HCT116 (cell line): ENCODE data around the gene MESD. TPM values are rescaled to one million over a fixed set of nuclear protein-coding genes. Genes with fewer than 3 reads are reported as not detected.

Experiments
- ATAC-seq: fragments of 200-7000 bp; cut with Tn5 transposase; 2 replicates; pipeline ENCODE4 v1.9.1; 2020; ENCODE audit warnings: mild to moderate bottlenecking, moderate library complexity
- BruUV-seq: library from RNA; stranded (reverse); fragments of 400-500 nt; replicated peaks from 2 replicates; lab custom pipeline; 2021; lab: Mats Ljungman, UMichigan
- CTCF ChIA-PET: fragments of 300-600 bp; sonication (Branson Sonifier 250); formaldehyde crosslinking; loops from one replicate; lab custom pipeline; 2021; ENCODE audit warnings: antibody characterized with exemption; lab: Charles Lee
- POLR2A ChIA-PET: fragments of 300-600, 350-600 bp; sonication (Branson Sonifier 250); formaldehyde crosslinking; loops from one replicate; lab custom pipeline; 2021; ENCODE audit warnings: antibody characterized with exemption; lab: Charles Lee
- RAD21 ChIA-PET, 2 experiments: fragments of 300-600 bp; sonication (Branson Sonifier 250); formaldehyde crosslinking; loops; one replicate each; lab custom pipeline; 2023; ENCODE audit warnings: low total read pairs in 2 of 2; ENCODE audit not compliant: uncharacterized antibody in 2 of 2, unreplicated experiment in 2 of 2, low non-redundant PET in 1 of 2; lab: Charles Lee
- DNase-seq: peaks from one replicate; pipeline ENCODE4 v3.0.0-alpha.2; 2010; ENCODE audit warnings: low read depth, low spot score
- H2AFZ ChIP-seq: fragments of 200-600 bp; shearing (Covaris generic), sonication (generic); 2 replicates; pipeline ENCODE4 v1.6.1; 2017; ENCODE audit warnings: low read depth, mixed run types, mixed read lengths, antibody characterized with exemption, low read length; ENCODE audit not compliant: poor library complexity, severe bottlenecking
- H3K27ac ChIP-seq: 2 replicates; pipeline ENCODE4 v1.5.1; 2012; ENCODE audit warnings: low read depth, low read length
- H3K27me3 ChIP-seq: fragments of 200-600 bp; sonication (generic); 2 replicates; pipeline ENCODE4 v1.6.1; 2016; ENCODE audit warnings: mixed run types, low read length, mixed read lengths; ENCODE audit not compliant: insufficient read depth
- H3K36me3 ChIP-seq, 2 experiments: fragments of 200-500 bp in 1 of 2; fragments of 200-600 bp in 1 of 2; sonication (Bioruptor generic) in 1 of 2; sonication (generic) in 1 of 2; 2 replicates each; pipeline versions ENCODE4 v1.5.1 to v1.6.1; 2014 to 2016; ENCODE audit warnings: low read length in 2 of 2, inconsistent platforms in 1 of 2, mixed read lengths in 1 of 2, mixed run types in 1 of 2; ENCODE audit not compliant: insufficient read depth in 2 of 2, control insufficient read depth in 1 of 2
- H3K4me1 ChIP-seq, 2 experiments: fragments of 200-600 bp in 1 of 2; sonication (generic) in 1 of 2; 2 replicates each; pipeline versions ENCODE4 v1.5.1 to v1.6.1; 2012 to 2017; ENCODE audit warnings: low read length in 2 of 2, inconsistent platforms in 1 of 2, mild to moderate bottlenecking in 1 of 2, mixed read lengths in 1 of 2, mixed run types in 1 of 2, moderate library complexity in 1 of 2; ENCODE audit not compliant: insufficient read depth in 2 of 2, control insufficient read depth in 1 of 2
- H3K4me2 ChIP-seq: fragments of 200-600 bp; sonication (generic); 2 replicates; pipeline ENCODE4 v1.6.1; 2017; ENCODE audit warnings: mixed run types, low read length, mixed read lengths
- H3K4me3 ChIP-seq, 2 experiments: fragments of 200-600 bp in 1 of 2; sonication (generic) in 1 of 2; replicated peaks in 1 of 2; 2 replicates each; pipeline ENCODE4 v1.5.1; 2011 to 2016; ENCODE audit warnings: low read length in 2 of 2, control low read depth in 1 of 2, low read depth in 1 of 2, mild to moderate bottlenecking in 1 of 2, mixed read lengths in 1 of 2, mixed run types in 1 of 2
- H3K79me2 ChIP-seq: fragments of 200-600 bp; sonication (generic); 2 replicates; pipeline ENCODE4 v1.6.1; 2017; ENCODE audit warnings: mild to moderate bottlenecking, mixed run types, low read length, moderate library complexity, mixed read lengths; ENCODE audit not compliant: insufficient read depth
- H3K9ac ChIP-seq: fragments of 200-600 bp; sonication (generic); 2 replicates; pipeline ENCODE4 v1.6.1; 2016; ENCODE audit warnings: low read length, mixed read lengths
- H3K9me2 ChIP-seq: fragments of 200-600 bp; sonication (generic), shearing (Covaris generic); 2 replicates; pipeline ENCODE4 v1.6.1; 2017; ENCODE audit warnings: mixed run types, mild to moderate bottlenecking, moderate library complexity; ENCODE audit not compliant: insufficient read depth
- H3K9me3 ChIP-seq, 2 experiments: fragments of 200-500 bp in 1 of 2; fragments of 200-600 bp in 1 of 2; sonication (Bioruptor generic) in 1 of 2; sonication (generic) in 1 of 2; 2 replicates each; pipeline ENCODE4 v1.6.1; 2014 to 2017; ENCODE audit warnings: low read length in 2 of 2, mixed read lengths in 2 of 2, inconsistent platforms in 1 of 2, low read depth in 1 of 2, mild to moderate bottlenecking in 1 of 2, mixed run types in 1 of 2, moderate library complexity in 1 of 2; ENCODE audit not compliant: control insufficient read depth in 1 of 2, insufficient read depth in 1 of 2
- H4K20me1 ChIP-seq: fragments of 200-600 bp; sonication (generic), shearing (Covaris generic); 2 replicates; pipeline ENCODE4 v1.6.1; 2017; ENCODE audit warnings: mixed run types, mild to moderate bottlenecking, moderate library complexity; ENCODE audit not compliant: insufficient read depth
- CBX3 ChIP-seq: IDR thresholded peaks from 2 replicates; pipeline ENCODE4 v1.6.1; 2012; ENCODE audit warnings: low read depth
- CEBPB ChIP-seq: IDR thresholded peaks from 2 replicates; pipeline ENCODE4 v1.6.1; 2012; ENCODE audit warnings: low read depth
- EGR1 ChIP-seq: IDR thresholded peaks from 2 replicates; pipeline ENCODE4 v1.6.1; 2012; ENCODE audit warnings: low read depth
- ELF1 ChIP-seq: IDR thresholded peaks from 2 replicates; pipeline ENCODE4 v1.6.1; 2012; ENCODE audit warnings: low read depth, borderline replicate concordance
- EZH2 ChIP-seq: fragments of 200-600 bp; sonication (generic); IDR thresholded peaks from 2 replicates; pipeline ENCODE4 v1.6.1; 2017; ENCODE audit warnings: antibody characterized with exemption, mixed run types
- FOSL1 ChIP-seq: IDR thresholded peaks from 2 replicates; pipeline ENCODE4 v1.6.1; 2012; ENCODE audit warnings: low read depth
- JUND ChIP-seq: IDR thresholded peaks from 2 replicates; pipeline ENCODE4 v1.6.1; 2012
- POLR2A ChIP-seq: IDR thresholded peaks from 2 replicates; pipeline ENCODE4 v1.7.0; 2011; ENCODE audit warnings: borderline replicate concordance; ENCODE audit not compliant: insufficient read depth, insufficient read length; ENCODE audit errors: extremely low read depth
- POLR2AphosphoS5 ChIP-seq: IDR thresholded peaks from 2 replicates; pipeline ENCODE4 v1.6.1; 2011; ENCODE audit warnings: mild to moderate bottlenecking, low read depth, low read length, moderate library complexity
- RAD21 ChIP-seq: IDR thresholded peaks from 2 replicates; pipeline ENCODE4 v1.6.1; 2012; ENCODE audit warnings: low read depth, mild to moderate bottlenecking
- SP1 ChIP-seq: IDR thresholded peaks from 2 replicates; pipeline ENCODE4 v1.6.1; 2012; ENCODE audit warnings: low read depth
- YY1 ChIP-seq: IDR thresholded peaks from 2 replicates; pipeline ENCODE4 v1.6.1; 2011; ENCODE audit warnings: low read length, low read depth, moderate library complexity, mild to moderate bottlenecking; ENCODE audit not compliant: insufficient replicate concordance; ENCODE audit errors: extremely low read depth
- ZFX ChIP-seq: fragments of 450-650 bp; IDR thresholded peaks from 2 replicates; pipeline ENCODE4 v1.6.1; 2017
- ZNF274 ChIP-seq: fragments of 200-500 bp; sonication (Bioruptor generic); IDR thresholded peaks from 2 replicates; pipeline ENCODE4 v1.6.1; 2014; ENCODE audit warnings: mild to moderate bottlenecking, low read depth, low read length, inconsistent platforms
- intact Hi-C: fragments of 100-400 bp; cut with micrococcal nuclease; formaldehyde crosslinking; loops from 2 replicates; pipeline ENCODE4 v1.10.0; 2022
- total RNA-seq: library from RNA; stranded (reverse); gene quantifications from one replicate; pipeline ENCODE4 v1.2.1, GENCODE V29; 2021; ENCODE audit not compliant: unreplicated experiment
- TF ChIP-seq, protein P1 (sequence below), 3 experiments: fragments of 200-600 bp in 1 of 3; sonication (generic) in 1 of 3; IDR thresholded peaks in 2 of 3; conservative IDR thresholded peaks in 1 of 3; 2 replicates each; pipeline ENCODE4 v1.5.1; 2012 to 2017; ENCODE audit warnings: low read depth in 2 of 3, low read length in 2 of 3, antibody characterized with exemption in 1 of 3, borderline replicate concordance in 1 of 3, control low read depth in 1 of 3, mild to moderate bottlenecking in 1 of 3, mixed read lengths in 1 of 3, mixed run types in 1 of 3, moderate library complexity in 1 of 3; ENCODE audit not compliant: insufficient read depth in 1 of 3
- TF ChIP-seq, protein P2 (sequence below): IDR thresholded peaks from 2 replicates; pipeline ENCODE4 v1.6.1; 2012
- TF ChIP-seq, protein P3 (sequence below): IDR thresholded peaks from 2 replicates; pipeline ENCODE4 v1.6.1; 2012; ENCODE audit warnings: low read depth
- TF ChIP-seq, protein P4 (sequence below): IDR thresholded peaks from 2 replicates; pipeline ENCODE4 v1.6.1; 2011; ENCODE audit warnings: mild to moderate bottlenecking, low read length, moderate library complexity; ENCODE audit not compliant: insufficient replicate concordance; ENCODE audit errors: extremely low read depth
- TF ChIP-seq, protein P5 (sequence below): IDR thresholded peaks from 2 replicates; pipeline ENCODE4 v1.6.1; 2012

Gene MESD
- total RNA-seq, 1 experiment from 2014 or later: 22.5 TPM

DNA sequence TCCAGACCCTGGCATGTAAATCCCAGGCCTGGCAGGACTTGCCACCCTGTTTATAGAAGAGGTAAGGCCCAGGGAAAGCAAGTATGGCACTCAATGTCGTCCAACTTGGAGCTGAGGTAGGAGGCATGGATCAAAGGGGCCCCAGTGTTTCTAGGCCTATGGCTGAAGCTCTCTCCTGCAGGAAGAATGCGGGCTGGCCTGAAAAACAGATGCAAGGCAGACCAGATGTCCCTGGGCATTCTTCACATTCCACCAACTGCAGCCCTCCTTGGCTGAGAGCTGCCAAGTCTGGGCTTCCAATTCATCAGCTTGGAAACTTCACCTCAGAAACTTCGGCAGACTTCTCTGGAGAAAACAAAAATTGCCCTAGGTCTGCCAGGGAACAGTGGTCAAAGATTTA lies 22.2 kb downstream of the MESD start:
- H3K9me2 ChIP-seq: no peaks in the 10 kb centered on the region
- ATAC-seq: no peak
- H3K4me3 ChIP-seq: no peak overlapping the region
- H3K9ac ChIP-seq: no peak overlapping the region
- H3K9me3 ChIP-seq: no peaks in the 10 kb centered on the region
- H3K4me1 ChIP-seq: peaks cover 6 to 10% of the 10 kb centered on the region in 2 experiments; a peak in 3 of 4 replicates
- H2AFZ ChIP-seq: no peak overlapping the region
- H3K79me2 ChIP-seq: no peaks in the 10 kb centered on the region
- no peaks in the 10 kb centered on the region for H4K20me1 ChIP-seq
- ChIA-PET POLR2A (no interaction called here), CTCF (interaction anchor here (0.8 to 5.5 kb wide), 3 partner anchors 10 to 298 kb away, joined by 3 to 59 read pairs (median 4); partner anchors contain the start of gene CEMIP), RAD21 (no interaction called here)
- intact Hi-C loops: no loop called here
- peaks cover 0 to 3% of the 10 kb centered on the region in 2 experiments; a peak in 2 of 4 replicates for H3K36me3 ChIP-seq
- no peak overlapping the region for H3K27ac ChIP-seq
- no peak overlapping the region for H3K4me2 ChIP-seq
- no TSS peak for BruUV-seq
- H3K27me3 ChIP-seq: no peaks in the 10 kb centered on the region
- TF ChIP-seq POLR2AphosphoS5 (no peak), RAD21 (no peak), ZFX (no peak), POLR2A (no peak), SP1 (no peak), JUND (no peak), ELF1 (no peak), EZH2 (no peak), CBX3 (no peak), CEBPB (no peak), EGR1 (no peak), ZNF274 (no peak), YY1 (no peak), FOSL1 (no peak)
- TF ChIP-seq, protein P1, sequence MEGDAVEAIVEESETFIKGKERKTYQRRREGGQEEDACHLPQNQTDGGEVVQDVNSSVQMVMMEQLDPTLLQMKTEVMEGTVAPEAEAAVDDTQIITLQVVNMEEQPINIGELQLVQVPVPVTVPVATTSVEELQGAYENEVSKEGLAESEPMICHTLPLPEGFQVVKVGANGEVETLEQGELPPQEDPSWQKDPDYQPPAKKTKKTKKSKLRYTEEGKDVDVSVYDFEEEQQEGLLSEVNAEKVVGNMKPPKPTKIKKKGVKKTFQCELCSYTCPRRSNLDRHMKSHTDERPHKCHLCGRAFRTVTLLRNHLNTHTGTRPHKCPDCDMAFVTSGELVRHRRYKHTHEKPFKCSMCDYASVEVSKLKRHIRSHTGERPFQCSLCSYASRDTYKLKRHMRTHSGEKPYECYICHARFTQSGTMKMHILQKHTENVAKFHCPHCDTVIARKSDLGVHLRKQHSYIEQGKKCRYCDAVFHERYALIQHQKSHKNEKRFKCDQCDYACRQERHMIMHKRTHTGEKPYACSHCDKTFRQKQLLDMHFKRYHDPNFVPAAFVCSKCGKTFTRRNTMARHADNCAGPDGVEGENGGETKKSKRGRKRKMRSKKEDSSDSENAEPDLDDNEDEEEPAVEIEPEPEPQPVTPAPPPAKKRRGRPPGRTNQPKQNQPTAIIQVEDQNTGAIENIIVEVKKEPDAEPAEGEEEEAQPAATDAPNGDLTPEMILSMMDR (IDR thresholded peaks at IDR 0.05 in 2 of 3, conservative IDR thresholded peaks at IDR 0.05 in 1 of 3; ENCODE audit: borderline replicate concordance in 1 of 3, insufficient read depth in 1 of 3, low read depth in 2 of 3, low read length in 2 of 3): no peak
- TF ChIP-seq, protein P2, sequence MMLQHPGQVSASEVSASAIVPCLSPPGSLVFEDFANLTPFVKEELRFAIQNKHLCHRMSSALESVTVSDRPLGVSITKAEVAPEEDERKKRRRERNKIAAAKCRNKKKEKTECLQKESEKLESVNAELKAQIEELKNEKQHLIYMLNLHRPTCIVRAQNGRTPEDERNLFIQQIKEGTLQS: no peak
- TF ChIP-seq, protein P3, sequence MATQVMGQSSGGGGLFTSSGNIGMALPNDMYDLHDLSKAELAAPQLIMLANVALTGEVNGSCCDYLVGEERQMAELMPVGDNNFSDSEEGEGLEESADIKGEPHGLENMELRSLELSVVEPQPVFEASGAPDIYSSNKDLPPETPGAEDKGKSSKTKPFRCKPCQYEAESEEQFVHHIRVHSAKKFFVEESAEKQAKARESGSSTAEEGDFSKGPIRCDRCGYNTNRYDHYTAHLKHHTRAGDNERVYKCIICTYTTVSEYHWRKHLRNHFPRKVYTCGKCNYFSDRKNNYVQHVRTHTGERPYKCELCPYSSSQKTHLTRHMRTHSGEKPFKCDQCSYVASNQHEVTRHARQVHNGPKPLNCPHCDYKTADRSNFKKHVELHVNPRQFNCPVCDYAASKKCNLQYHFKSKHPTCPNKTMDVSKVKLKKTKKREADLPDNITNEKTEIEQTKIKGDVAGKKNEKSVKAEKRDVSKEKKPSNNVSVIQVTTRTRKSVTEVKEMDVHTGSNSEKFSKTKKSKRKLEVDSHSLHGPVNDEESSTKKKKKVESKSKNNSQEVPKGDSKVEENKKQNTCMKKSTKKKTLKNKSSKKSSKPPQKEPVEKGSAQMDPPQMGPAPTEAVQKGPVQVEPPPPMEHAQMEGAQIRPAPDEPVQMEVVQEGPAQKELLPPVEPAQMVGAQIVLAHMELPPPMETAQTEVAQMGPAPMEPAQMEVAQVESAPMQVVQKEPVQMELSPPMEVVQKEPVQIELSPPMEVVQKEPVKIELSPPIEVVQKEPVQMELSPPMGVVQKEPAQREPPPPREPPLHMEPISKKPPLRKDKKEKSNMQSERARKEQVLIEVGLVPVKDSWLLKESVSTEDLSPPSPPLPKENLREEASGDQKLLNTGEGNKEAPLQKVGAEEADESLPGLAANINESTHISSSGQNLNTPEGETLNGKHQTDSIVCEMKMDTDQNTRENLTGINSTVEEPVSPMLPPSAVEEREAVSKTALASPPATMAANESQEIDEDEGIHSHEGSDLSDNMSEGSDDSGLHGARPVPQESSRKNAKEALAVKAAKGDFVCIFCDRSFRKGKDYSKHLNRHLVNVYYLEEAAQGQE: no peak
- TF ChIP-seq, protein P4, sequence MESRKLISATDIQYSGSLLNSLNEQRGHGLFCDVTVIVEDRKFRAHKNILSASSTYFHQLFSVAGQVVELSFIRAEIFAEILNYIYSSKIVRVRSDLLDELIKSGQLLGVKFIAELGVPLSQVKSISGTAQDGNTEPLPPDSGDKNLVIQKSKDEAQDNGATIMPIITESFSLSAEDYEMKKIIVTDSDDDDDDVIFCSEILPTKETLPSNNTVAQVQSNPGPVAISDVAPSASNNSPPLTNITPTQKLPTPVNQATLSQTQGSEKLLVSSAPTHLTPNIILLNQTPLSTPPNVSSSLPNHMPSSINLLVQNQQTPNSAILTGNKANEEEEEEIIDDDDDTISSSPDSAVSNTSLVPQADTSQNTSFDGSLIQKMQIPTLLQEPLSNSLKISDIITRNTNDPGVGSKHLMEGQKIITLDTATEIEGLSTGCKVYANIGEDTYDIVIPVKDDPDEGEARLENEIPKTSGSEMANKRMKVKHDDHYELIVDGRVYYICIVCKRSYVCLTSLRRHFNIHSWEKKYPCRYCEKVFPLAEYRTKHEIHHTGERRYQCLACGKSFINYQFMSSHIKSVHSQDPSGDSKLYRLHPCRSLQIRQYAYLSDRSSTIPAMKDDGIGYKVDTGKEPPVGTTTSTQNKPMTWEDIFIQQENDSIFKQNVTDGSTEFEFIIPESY: no peak
- TF ChIP-seq, protein P5, sequence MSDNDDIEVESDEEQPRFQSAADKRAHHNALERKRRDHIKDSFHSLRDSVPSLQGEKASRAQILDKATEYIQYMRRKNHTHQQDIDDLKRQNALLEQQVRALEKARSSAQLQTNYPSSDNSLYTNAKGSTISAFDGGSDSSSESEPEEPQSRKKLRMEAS: no peak
- no peak for DNase-seq
